Activated T-cell treated with anti-CD3 and anti-CD28 coated beads for 1 hour (primary cell): ENCODE results near the gene UGT2B28.
"Not testable (repeated sequence)": the region's sequence is repeated elsewhere in the genome, so short reads cannot be mapped to it uniquely, and the experiment has no call there.

Experiments
- DNase-seq: peaks from one replicate; pipeline ENCODE4 v3.0.0-alpha.2; 2020; ENCODE audit warnings: low read depth

UGT2B28 gene

DNA sequence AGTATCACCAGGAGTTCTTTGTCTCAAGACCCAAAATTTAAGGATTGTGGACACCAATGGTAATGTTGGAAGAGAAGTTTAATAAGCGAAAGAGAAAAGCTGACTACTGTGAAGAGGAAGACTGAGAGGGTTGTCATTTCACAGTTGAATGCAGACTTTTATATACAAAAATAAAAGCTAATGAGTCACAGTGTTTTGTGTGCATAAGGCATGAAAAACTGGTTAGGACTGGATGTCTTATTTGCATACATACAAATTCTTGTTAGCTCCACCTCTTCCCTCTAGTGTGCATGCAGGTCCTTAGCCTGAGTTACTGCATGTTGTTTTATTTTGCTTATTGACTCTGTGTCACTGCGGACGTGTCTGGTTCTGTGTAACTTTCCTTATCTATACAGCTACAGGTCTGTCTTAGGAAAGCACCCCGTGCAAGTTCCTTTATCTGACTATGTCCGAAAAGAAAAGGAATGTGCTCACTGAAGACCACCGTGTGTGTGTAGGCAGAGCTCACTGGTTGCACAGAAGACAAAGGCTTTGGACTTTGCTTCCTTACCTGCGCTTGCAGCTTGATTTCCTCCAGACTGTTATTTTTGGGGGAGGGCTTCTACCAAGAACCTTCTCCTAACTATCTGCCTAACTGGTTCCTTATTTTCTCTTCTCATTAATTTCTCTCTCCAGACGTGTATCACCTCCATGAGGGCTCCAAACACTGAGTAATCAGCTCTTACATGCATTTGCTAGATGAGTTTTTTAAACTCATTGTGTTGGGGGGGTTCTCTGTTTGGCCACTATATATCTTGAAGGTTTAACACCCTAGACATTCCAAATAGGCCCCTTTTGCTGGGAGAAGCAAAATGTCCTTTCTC, 63.5 kb downstream of the UGT2B28 start:
- DNase-seq: not testable (repeated sequence)
